CD4-positive, alpha-beta T cell (primary cell): ENCODE results near the gene CRIM1. TPM values are rescaled to one million over a fixed set of nuclear protein-coding genes. Genes with fewer than 3 reads are reported as not detected.

Source experiments
- ATAC-seq: fragments of 200-7000 bp; cut with Tn5 transposase; one replicate; pipeline ENCODE4 v1.10.0; 2022; ENCODE audit warnings: mild to moderate bottlenecking; ENCODE audit not compliant: poor library complexity
- CTCF ChIA-PET: fragments of 350-600 bp; sonication (Branson Sonifier 250); formaldehyde crosslinking; loops from one replicate; lab custom pipeline; 2021; ENCODE audit warnings: antibody characterized with exemption, inconsistent platforms; lab: Charles Lee
- POLR2A ChIA-PET: fragments of 350-600 bp; sonication (Branson Sonifier 250); formaldehyde crosslinking; loops from one replicate; lab custom pipeline; 2021; ENCODE audit warnings: antibody characterized with exemption, inconsistent platforms; lab: Charles Lee
- DNase-seq, 14 experiments: peaks; one replicate each; pipeline ENCODE4 v3.0.0-alpha.2; 2013 to 2020; ENCODE audit warnings: mixed read lengths in 2 of 14
- H3K27ac ChIP-seq, 2 donors: one replicate each; pipeline versions ENCODE4 v1.5.1 to v1.7.0; 2013; ENCODE audit warnings: low read length in 2 of 2, low read depth in 1 of 2, mild to moderate bottlenecking in 1 of 2
- H3K27me3 ChIP-seq, 2 experiments: 1 replicate in 1 of 2; 2 replicates in 1 of 2; pipeline versions ENCODE4 v1.6.1 to v1.7.0; 2013; ENCODE audit warnings: low read length in 2 of 2, control low read depth in 1 of 2, mild to moderate bottlenecking in 1 of 2, moderate library complexity in 1 of 2; ENCODE audit not compliant: insufficient read depth in 2 of 2, control insufficient read depth in 1 of 2
- H3K36me3 ChIP-seq: one replicate; pipeline ENCODE4 v1.6.1; 2013; ENCODE audit warnings: low read length, control low read depth; ENCODE audit not compliant: insufficient read depth
- H3K4me1 ChIP-seq: one replicate; pipeline ENCODE4 v1.6.1; 2013; ENCODE audit warnings: low read length, control low read depth; ENCODE audit not compliant: insufficient read depth
- H3K4me3 ChIP-seq: one replicate; pipeline ENCODE4 v1.5.1; 2013; ENCODE audit warnings: mild to moderate bottlenecking, low read length, moderate library complexity
- H3K9me3 ChIP-seq, 2 experiments: 1 replicate in 1 of 2; 2 replicates in 1 of 2; pipeline versions ENCODE4 v1.6.1 to v1.7.0; 2013; ENCODE audit warnings: low read length in 2 of 2, mild to moderate bottlenecking in 2 of 2, control low read depth in 1 of 2, moderate library complexity in 1 of 2; ENCODE audit not compliant: control insufficient read depth in 1 of 2, insufficient read depth in 1 of 2
- H3K27ac Mint-ChIP-seq: one replicate; pipeline ENCODE4 v1.8.0; 2020; ENCODE audit warnings: mixed read lengths
- H3K27me3 Mint-ChIP-seq: one replicate; pipeline ENCODE4 v1.8.0; 2021; ENCODE audit warnings: mixed read lengths
- H3K36me3 Mint-ChIP-seq: one replicate; pipeline ENCODE4 v1.8.0; 2021; ENCODE audit warnings: low read depth, mixed read lengths
- H3K4me1 Mint-ChIP-seq: one replicate; pipeline ENCODE4 v1.8.0; 2021; ENCODE audit warnings: low read depth, mixed read lengths
- H3K4me3 Mint-ChIP-seq: one replicate; pipeline ENCODE4 v1.8.0; 2020; ENCODE audit warnings: mild to moderate bottlenecking, mixed read lengths
- H3K9me3 Mint-ChIP-seq: one replicate; pipeline ENCODE4 v1.8.0; 2020; ENCODE audit warnings: mixed read lengths
- CTCF ChIP-seq: fragments of 200-600 bp; IDR thresholded peaks from one replicate; pipeline ENCODE4 v1.8.0; 2022; ENCODE audit warnings: antibody characterized with exemption, mild to moderate bottlenecking
- intact Hi-C, 2 experiments: fragments of 100-400 bp; cut with DNase I in 1 of 2; cut with micrococcal nuclease in 1 of 2; formaldehyde crosslinking; loops; one replicate each; pipeline versions ENCODE4 v1.15.1 to v1.9.0; 2023 to 2025; cut with DNase I, micrococcal nuclease
- total RNA-seq, 174 experiments: library from RNA in 2 of 174; stranded (reverse) in 2 of 174; gene quantifications; one replicate each; pipeline ENCODE4 v1.2.3 and lab custom pipeline; 2021 to 2026

The CRIM1 gene
- total RNA-seq, 2 experiments from 2014 or later, result 1.1 to 1.7 TPM

GRCh38 chr2:36432479-36432878, 76.9 kb downstream of the CRIM1 start:
- no peaks in the 10 kb centered on the region for H3K36me3 Mint-ChIP-seq
- intact Hi-C loops, result no loop called here
- TF ChIP-seq CTCF, result no peak
- no peak overlapping the region for H3K27ac Mint-ChIP-seq
- ChIA-PET CTCF (no interaction called here), POLR2A (no interaction called here)
- H3K27me3 Mint-ChIP-seq, result no peaks in the 10 kb centered on the region
- ATAC-seq (no peak), DNase-seq (no peak)
- Histone ChIP-seq H3K27ac (no peak overlapping the region), H3K4me3 (no peak overlapping the region), H3K4me1 (no peaks in the 10 kb centered on the region), H3K36me3 (no peaks in the 10 kb centered on the region), H3K9me3 (no peaks in the 10 kb centered on the region), H3K27me3 (no peaks in the 10 kb centered on the region)
- H3K9me3 Mint-ChIP-seq, result no peaks in the 10 kb centered on the region
- no peaks in the 10 kb centered on the region for H3K4me1 Mint-ChIP-seq
- no peak overlapping the region for H3K4me3 Mint-ChIP-seq

DNA sequence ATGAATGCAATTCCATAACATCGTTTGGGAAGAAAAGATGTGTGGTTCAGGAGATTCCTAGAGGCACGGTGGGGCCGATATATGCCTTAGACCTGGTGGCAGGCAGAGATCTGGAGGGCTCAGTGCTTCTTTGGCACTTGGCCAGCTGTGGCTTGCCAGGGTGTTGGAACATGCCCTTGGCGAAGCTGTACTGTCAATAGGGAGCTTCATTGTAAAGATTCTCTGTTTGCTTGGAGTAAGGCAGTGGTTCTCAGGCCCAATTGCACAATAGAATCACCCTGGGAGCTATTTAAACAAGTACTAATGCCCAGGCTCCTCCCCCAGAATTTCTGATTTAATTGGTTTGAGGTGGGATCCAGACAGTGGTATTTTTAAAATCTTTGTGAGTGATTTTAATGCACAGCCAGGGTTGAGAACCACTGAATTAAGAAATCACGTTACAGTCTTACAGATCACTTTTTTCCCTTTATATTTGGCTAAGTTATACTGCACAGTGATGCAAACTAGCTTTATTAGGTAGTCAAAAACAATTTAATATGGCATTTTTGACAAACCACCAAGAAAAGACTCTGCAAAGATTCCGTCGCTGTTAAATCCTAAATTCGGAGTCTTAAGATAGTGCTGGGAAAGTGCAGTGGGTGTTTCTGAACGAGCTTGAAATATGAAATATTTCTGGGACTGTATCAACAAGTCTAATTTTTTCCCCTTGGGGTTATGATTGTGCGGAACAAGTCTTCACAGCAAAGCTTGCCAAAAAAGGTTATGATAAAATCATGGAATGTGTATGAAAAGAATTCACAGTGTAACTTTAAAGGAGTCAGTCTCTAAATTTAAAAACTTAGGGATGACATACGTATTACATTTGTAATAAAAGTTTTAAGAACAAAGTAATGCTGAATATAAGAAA, 78.0 kb downstream of the CRIM1 start:
- ChIA-PET POLR2A (no interaction called here), CTCF (no interaction called here)
- H3K4me3 Mint-ChIP-seq, result no peak overlapping the region
- Histone ChIP-seq H3K4me3 (no peak overlapping the region), H3K36me3 (no peaks in the 10 kb centered on the region), H3K4me1 (no peaks in the 10 kb centered on the region), H3K27ac (no peak overlapping the region), H3K9me3 (no peaks in the 10 kb centered on the region), H3K27me3 (no peaks in the 10 kb centered on the region)
- ATAC-seq, result no peak
- no peaks in the 10 kb centered on the region for H3K36me3 Mint-ChIP-seq
- no peak overlapping the region for H3K27ac Mint-ChIP-seq
- no peak for DNase-seq
- intact Hi-C loops, result no loop called here
- H3K9me3 Mint-ChIP-seq, result no peaks in the 10 kb centered on the region
- no peaks in the 10 kb centered on the region for H3K4me1 Mint-ChIP-seq
- H3K27me3 Mint-ChIP-seq, result no peaks in the 10 kb centered on the region
- no peak for TF ChIP-seq CTCF

DNA sequence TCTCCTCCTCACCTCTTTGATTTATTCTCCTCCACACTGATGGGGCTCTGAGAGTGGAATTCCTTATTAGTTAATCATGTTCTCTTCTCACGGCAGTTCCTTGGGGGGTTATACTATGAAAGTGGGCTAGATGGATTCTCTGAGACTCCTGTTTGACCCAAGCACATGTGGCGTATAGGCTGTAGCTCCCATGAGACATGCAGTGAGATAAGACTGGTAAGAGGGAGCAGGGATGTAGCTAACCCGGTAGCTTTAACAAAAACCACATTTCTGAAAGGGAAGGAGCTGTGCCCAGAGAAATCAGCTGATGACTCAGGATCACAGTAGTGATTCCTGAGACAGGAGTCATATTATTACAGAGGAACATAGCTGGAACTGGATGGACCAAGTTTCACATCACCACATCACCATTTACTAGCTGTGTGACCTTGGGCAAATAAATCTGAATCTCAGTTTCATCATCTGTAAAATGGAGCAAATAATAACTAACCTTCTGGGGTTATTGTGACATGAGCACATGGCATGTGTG, 82.9 kb downstream of the CRIM1 start:
- Histone ChIP-seq H3K27ac (no peak overlapping the region), H3K36me3 (no peaks in the 10 kb centered on the region), H3K4me3 (no peak overlapping the region), H3K27me3 (no peaks in the 10 kb centered on the region), H3K9me3 (no peaks in the 10 kb centered on the region), H3K4me1 (no peaks in the 10 kb centered on the region)
- H3K36me3 Mint-ChIP-seq, result no peaks in the 10 kb centered on the region
- ChIA-PET CTCF (interaction anchor here (1.3 kb wide), 1 partner anchor 16 kb away, joined by 3 read pairs; no protein-coding TSS in a partner anchor), POLR2A (no interaction called here)
- H3K4me3 Mint-ChIP-seq, result no peak overlapping the region
- no peak for ATAC-seq
- H3K27me3 Mint-ChIP-seq, result no peaks in the 10 kb centered on the region
- no peak overlapping the region for H3K27ac Mint-ChIP-seq
- intact Hi-C loops, result no loop called here
- H3K4me1 Mint-ChIP-seq, result peaks cover 7% of the 10 kb centered on the region
- H3K9me3 Mint-ChIP-seq, result no peaks in the 10 kb centered on the region
- TF ChIP-seq CTCF, result no peak
- no peak for DNase-seq
